ENCODE measurements around the gene JMY.

DNA sequence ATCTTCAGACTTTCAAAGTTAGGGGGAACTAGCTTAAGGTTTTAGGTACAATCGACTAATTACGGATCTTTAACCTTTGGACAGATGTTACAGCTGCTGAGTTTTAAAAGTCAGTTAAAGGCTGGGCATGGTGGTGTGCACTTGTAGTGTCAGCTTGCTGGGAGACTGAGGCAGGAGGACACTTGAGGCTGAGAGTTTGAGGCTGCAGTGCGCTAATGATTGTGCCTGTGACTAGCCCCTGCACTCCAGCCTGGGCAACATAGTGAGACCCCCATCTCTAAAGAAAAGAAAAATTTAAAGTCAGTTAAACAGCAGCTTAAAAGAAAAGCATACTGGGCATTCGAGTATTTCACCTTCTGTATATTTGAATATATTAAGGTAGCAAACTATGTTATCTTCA lies 51.4 kb downstream of the JMY start:
- TF ChIP-seq GATA2 (IDR thresholded peaks at IDR 0.05; ENCODE audit: low read depth, low read length) (no peak), GATA3 (IDR thresholded peaks at IDR 0.05; ENCODE audit: low read depth, low read length) (no peak)
